Ovary (tissue), 3 donors: ENCODE results near the gene CYP21A2.
"Not testable (repeated sequence)": the region's sequence is repeated elsewhere in the genome, so short reads cannot be mapped to it uniquely, and the experiment has no call there.

Source experiments
- POLR2A ChIP-seq: fragments of 450-650 bp; IDR thresholded peaks from one replicate; pipeline ENCODE4 v1.6.1; 2017; ENCODE audit warnings: antibody characterized with exemption, mild to moderate bottlenecking, moderate library complexity
- TF ChIP-seq, protein P1 (sequence below), 3 donors: fragments of 450-650 bp in 2 of 3; fragments of 200-600 bp in 1 of 3; IDR thresholded peaks; one replicate each; pipeline versions ENCODE4 v1.5.1 to v1.8.0; 2016 to 2022; ENCODE audit warnings: antibody characterized with exemption in 3 of 3, mild to moderate bottlenecking in 1 of 3
- donor health status: DM: no; HTN: no; CAD: no.

DNA sequence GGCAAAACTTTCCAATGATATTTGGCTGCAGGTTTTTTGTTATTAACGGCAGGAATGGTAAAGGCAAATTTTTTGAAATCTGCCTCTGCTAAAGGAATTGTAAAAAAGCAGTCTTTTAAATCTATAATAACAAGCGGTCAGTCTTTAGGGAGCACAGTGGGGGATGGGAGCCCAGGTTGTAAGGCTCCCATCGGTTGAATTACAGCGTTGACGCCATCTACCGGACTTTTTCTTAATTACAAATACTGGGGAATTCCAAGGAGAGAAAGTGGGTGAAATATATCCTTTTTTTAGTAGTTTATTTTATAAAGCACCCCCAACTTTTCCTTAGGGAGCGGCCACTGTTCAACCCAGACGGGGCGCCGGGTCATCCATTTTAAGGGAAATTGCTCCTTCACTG lies 48.9 kb upstream of the CYP21A2 start:
- TF ChIP-seq, protein P1, sequence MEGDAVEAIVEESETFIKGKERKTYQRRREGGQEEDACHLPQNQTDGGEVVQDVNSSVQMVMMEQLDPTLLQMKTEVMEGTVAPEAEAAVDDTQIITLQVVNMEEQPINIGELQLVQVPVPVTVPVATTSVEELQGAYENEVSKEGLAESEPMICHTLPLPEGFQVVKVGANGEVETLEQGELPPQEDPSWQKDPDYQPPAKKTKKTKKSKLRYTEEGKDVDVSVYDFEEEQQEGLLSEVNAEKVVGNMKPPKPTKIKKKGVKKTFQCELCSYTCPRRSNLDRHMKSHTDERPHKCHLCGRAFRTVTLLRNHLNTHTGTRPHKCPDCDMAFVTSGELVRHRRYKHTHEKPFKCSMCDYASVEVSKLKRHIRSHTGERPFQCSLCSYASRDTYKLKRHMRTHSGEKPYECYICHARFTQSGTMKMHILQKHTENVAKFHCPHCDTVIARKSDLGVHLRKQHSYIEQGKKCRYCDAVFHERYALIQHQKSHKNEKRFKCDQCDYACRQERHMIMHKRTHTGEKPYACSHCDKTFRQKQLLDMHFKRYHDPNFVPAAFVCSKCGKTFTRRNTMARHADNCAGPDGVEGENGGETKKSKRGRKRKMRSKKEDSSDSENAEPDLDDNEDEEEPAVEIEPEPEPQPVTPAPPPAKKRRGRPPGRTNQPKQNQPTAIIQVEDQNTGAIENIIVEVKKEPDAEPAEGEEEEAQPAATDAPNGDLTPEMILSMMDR (IDR thresholded peaks at IDR 0.05) = not testable (repeated sequence)
- not testable (repeated sequence) for TF ChIP-seq POLR2A
